IMR-90 (cell line): ENCODE results near the gene PCNP.

Experiments used
- CEBPB ChIP-seq: IDR thresholded peaks from 2 replicates; pipeline ENCODE4 v1.6.1; 2012; ENCODE audit warnings: low read depth, low read length, improper control_type of control experiment
- CHD1 ChIP-seq: IDR thresholded peaks from 2 replicates; pipeline ENCODE4 v1.6.1; 2012; ENCODE audit warnings: low read depth, low read length, improper control_type of control experiment
- CTCF ChIP-seq: conservative IDR thresholded peaks from 2 replicates; pipeline ENCODE4 v1.5.1; 2012; ENCODE audit warnings: mild to moderate bottlenecking, low read depth, low read length, improper control_type of control experiment
- ELK1 ChIP-seq: fragments of 150-350 bp; IDR thresholded peaks from 2 replicates; pipeline ENCODE4 v1.6.1; 2016; ENCODE audit warnings: low read depth, mild to moderate bottlenecking, low read length, moderate library complexity, borderline replicate concordance
- FOS ChIP-seq: fragments of 150-350 bp; IDR thresholded peaks from 2 replicates; pipeline ENCODE4 v1.6.1; 2016; ENCODE audit warnings: low read depth, low read length
- MAZ ChIP-seq: IDR thresholded peaks from 2 replicates; pipeline ENCODE4 v1.6.1; 2012; ENCODE audit warnings: low read depth, mild to moderate bottlenecking, low read length, improper control_type of control experiment, moderate library complexity, borderline replicate concordance
- POLR2A ChIP-seq: IDR thresholded peaks from 2 replicates; pipeline ENCODE4 v1.6.1; 2012; ENCODE audit warnings: mild to moderate bottlenecking, low read depth, low read length
- RFX5 ChIP-seq: IDR thresholded peaks from 2 replicates; pipeline ENCODE4 v1.8.0; 2012; ENCODE audit warnings: low read depth, mild to moderate bottlenecking, low read length, moderate library complexity
- SMC3 ChIP-seq: fragments of 150-350 bp; IDR thresholded peaks from 2 replicates; pipeline ENCODE4 v1.6.1; 2016; ENCODE audit warnings: low read depth, mild to moderate bottlenecking, antibody characterized with exemption, low read length, moderate library complexity
- USF2 ChIP-seq: fragments of 150-350 bp; IDR thresholded peaks from 2 replicates; pipeline ENCODE4 v1.6.1; 2017; ENCODE audit warnings: mild to moderate bottlenecking, antibody characterized with exemption, low read length, low read depth

GRCh38 chr3:101544161-101544850, 29.7 kb upstream of the PCNP start:
- TF ChIP-seq POLR2A (no peak), CHD1 (no peak), CTCF (no peak), CEBPB (no peak), ELK1 (no peak), USF2 (no peak), RFX5 (no peak), SMC3 (no peak), FOS (no peak), MAZ (no peak)
